Calu3 (cell line): ENCODE results near the gene MAP2K3. TPM values are rescaled to one million over a fixed set of nuclear protein-coding genes. Genes with fewer than 3 reads are reported as not detected.
"Not testable (repeated sequence)": the region's sequence is repeated elsewhere in the genome, so short reads cannot be mapped to it uniquely, and the experiment has no call there.

Experiments
- BruUV-seq: library from RNA; stranded (reverse); fragments of 400-500 nt; replicated peaks from 2 replicates; lab custom pipeline; 2021; lab: Mats Ljungman, UMichigan
- CTCF ChIA-PET: fragments of 300-600 bp; sonication (Branson Sonifier 250); formaldehyde crosslinking; loops from one replicate; lab custom pipeline; 2022; ENCODE audit warnings: antibody characterized with exemption; lab: Charles Lee
- DNase-seq: peaks from one replicate; pipeline ENCODE4 v3.0.0; 2022
- H3K27ac Mint-ChIP-seq: one replicate; pipeline ENCODE4 v1.8.0; 2022; ENCODE audit warnings: mixed read lengths; ENCODE audit not compliant: unreplicated experiment
- H3K27me3 Mint-ChIP-seq: one replicate; pipeline ENCODE4 v1.8.0; 2022; ENCODE audit warnings: mixed read lengths; ENCODE audit not compliant: unreplicated experiment
- H3K36me3 Mint-ChIP-seq: one replicate; pipeline ENCODE4 v1.8.0; 2022; ENCODE audit warnings: mild to moderate bottlenecking, moderate library complexity, mixed read lengths; ENCODE audit not compliant: insufficient read depth, unreplicated experiment
- H3K4me1 Mint-ChIP-seq: one replicate; pipeline ENCODE4 v1.8.0; 2022; ENCODE audit warnings: mild to moderate bottlenecking, low read depth, mixed read lengths; ENCODE audit not compliant: unreplicated experiment
- H3K4me3 Mint-ChIP-seq: one replicate; pipeline ENCODE4 v1.8.0; 2022; ENCODE audit warnings: mild to moderate bottlenecking, low read depth, moderate library complexity, mixed read lengths; ENCODE audit not compliant: unreplicated experiment
- H3K9me3 Mint-ChIP-seq: one replicate; pipeline ENCODE4 v1.8.0; 2022; ENCODE audit warnings: low read depth, mixed read lengths; ENCODE audit not compliant: unreplicated experiment
- CTCF ChIP-seq: fragments of 200-600 bp; IDR thresholded peaks from one replicate; pipeline ENCODE4 v1.8.0; 2022; ENCODE audit warnings: antibody characterized with exemption; ENCODE audit not compliant: unreplicated experiment
- intact Hi-C: fragments of 100-400 bp; cut with micrococcal nuclease; formaldehyde crosslinking; loops from one replicate; pipeline ENCODE4 v1.10.0; 2022; ENCODE audit not compliant: unreplicated experiment
- total RNA-seq: library from RNA; stranded (reverse); gene quantifications from 2 replicates; pipeline ENCODE4 v1.2.3, GENCODE V29; 2022

MAP2K3 gene
- total RNA-seq, 1 experiment from 2014 or later, result 93.5 TPM

GRCh38 chr17:21348081-21348925, 63.8 kb downstream of the MAP2K3 start:
- H3K4me3 Mint-ChIP-seq, H3K27me3 Mint-ChIP-seq, H3K27ac Mint-ChIP-seq, H3K4me1 Mint-ChIP-seq, H3K9me3 Mint-ChIP-seq, H3K36me3 Mint-ChIP-seq, BruUV-seq, DNase-seq, intact Hi-C loops, CTCF ChIA-PET: not testable (repeated sequence)

GRCh38 chr17:21348926-21349261, 64.4 kb downstream of the MAP2K3 start:
- H3K27ac Mint-ChIP-seq, H3K27me3 Mint-ChIP-seq, DNase-seq, H3K36me3 Mint-ChIP-seq, H3K9me3 Mint-ChIP-seq, BruUV-seq, intact Hi-C loops, H3K4me1 Mint-ChIP-seq, H3K4me3 Mint-ChIP-seq, CTCF ChIA-PET: not testable (repeated sequence)

- H3K9me3 Mint-ChIP-seq, CTCF ChIA-PET, H3K4me1 Mint-ChIP-seq, H3K36me3 Mint-ChIP-seq, DNase-seq, intact Hi-C loops, BruUV-seq, H3K27me3 Mint-ChIP-seq, H3K27ac Mint-ChIP-seq, H3K4me3 Mint-ChIP-seq: not testable (repeated sequence)
Measured at GRCh38 chr17:21349358-21350050, 65.0 kb downstream of the MAP2K3 start.

- H3K27ac Mint-ChIP-seq, H3K4me1 Mint-ChIP-seq, CTCF ChIA-PET, H3K36me3 Mint-ChIP-seq, DNase-seq, BruUV-seq, H3K4me3 Mint-ChIP-seq, H3K27me3 Mint-ChIP-seq, intact Hi-C loops, H3K9me3 Mint-ChIP-seq: not testable (repeated sequence)
Measured at GRCh38 chr17:21350495-21350894, 66.0 kb downstream of the MAP2K3 start.

- TF ChIP-seq CTCF, result no peak
- Mint-ChIP-seq H3K4me1 (no peaks in the 10 kb centered on the region), H3K27me3 (peaks cover 8% of the 10 kb centered on the region), H3K9me3 (no peaks in the 10 kb centered on the region), H3K27ac (no peak overlapping the region), H3K4me3 (no peak overlapping the region), H3K36me3 (no peaks in the 10 kb centered on the region)
- BruUV-seq, result no TSS peak
- CTCF ChIA-PET, result no interaction called here
- intact Hi-C loops, result no loop called here
- DNase-seq, result no peak
Measured at GRCh38 chr17:21351366-21352065, 67.0 kb downstream of the MAP2K3 start.
